Measurements from ENCODE around the gene LPP.

DNA sequence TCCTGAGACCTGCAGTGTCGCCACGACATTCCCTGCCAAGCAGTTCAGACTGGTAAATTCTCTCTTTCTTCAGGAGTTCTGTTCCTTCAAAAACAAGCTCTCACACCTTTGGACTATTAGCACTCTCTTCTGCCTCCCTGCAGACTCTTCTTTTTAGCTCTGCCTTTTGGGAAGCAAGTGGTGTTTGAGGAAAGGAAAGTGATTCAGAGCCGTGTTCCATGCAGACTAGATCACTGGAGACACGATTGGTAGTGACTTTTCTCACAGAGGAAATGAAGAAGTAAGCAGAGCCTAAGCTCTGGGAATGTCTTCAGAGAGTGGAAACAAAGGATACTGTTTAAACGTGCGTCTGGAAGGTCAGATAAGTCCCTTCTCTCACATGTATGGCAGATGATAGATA, 747.2 kb downstream of the LPP start:
- no peak for TF ChIP-seq POLR2A (IDR thresholded peaks at IDR 0.05; ENCODE audit: low read length)
- no peak for TF ChIP-seq GATA1 (IDR thresholded peaks at IDR 0.05; ENCODE audit: low read depth, low read length)
